ENCODE results near the gene CACNA1F. TPM values are rescaled to one million over a fixed set of nuclear protein-coding genes. Genes with fewer than 3 reads are reported as not detected.

CACNA1F gene
- total RNA-seq, 2 experiments from 2014 or later = 0.12 to 0.33 TPM

- CTCF ChIA-PET = no interaction called here
- peaks cover 6% of the 10 kb centered on the region for H3K36me3 Mint-ChIP-seq (ENCODE audit: low read depth)
- no peak overlapping the region for H3K4me3 Mint-ChIP-seq
- no peak overlapping the region for H3K27ac Mint-ChIP-seq
- DNase-seq = no peak
- POLR2A ChIA-PET = no interaction called here
- no peaks in the 10 kb centered on the region for H3K27me3 Mint-ChIP-seq
- H3K9me3 Mint-ChIP-seq = no peaks in the 10 kb centered on the region
- H3K4me1 Mint-ChIP-seq = peaks cover 46% of the 10 kb centered on the region
These were observed 881 bp upstream of the CACNA1F start for GRCh38 chrX:49233887-49234555.

- no peak overlapping the region for H3K4me3 Mint-ChIP-seq
- H3K36me3 Mint-ChIP-seq (ENCODE audit: low read depth) = peaks cover 6% of the 10 kb centered on the region
- peaks cover 46% of the 10 kb centered on the region for H3K4me1 Mint-ChIP-seq
- no peak overlapping the region for H3K27ac Mint-ChIP-seq
- no peak for DNase-seq
- POLR2A ChIA-PET = no interaction called here
- no peaks in the 10 kb centered on the region for H3K9me3 Mint-ChIP-seq
- CTCF ChIA-PET = no interaction called here
- no peaks in the 10 kb centered on the region for H3K27me3 Mint-ChIP-seq
These were observed 615 bp downstream of the CACNA1F start for GRCh38 chrX:49232525-49232924.

- Mint-ChIP-seq H3K9me3 (no peaks in the 10 kb centered on the region), H3K36me3 (ENCODE audit: low read depth) (no peaks in the 10 kb centered on the region), H3K27ac (peak overlapping the region; percentile 90), H3K4me1 (peaks cover 35% of the 10 kb centered on the region), H3K4me3 (no peak overlapping the region), H3K27me3 (no peaks in the 10 kb centered on the region)
- POLR2A ChIA-PET = no interaction called here
- no peak for DNase-seq
- CTCF ChIA-PET = no interaction called here
These were observed 1.7 kb downstream of the CACNA1F start for GRCh38 chrX:49231333-49232000.

- peak overlapping the region; percentile 65 for H3K4me3 Mint-ChIP-seq
- POLR2A ChIA-PET = no interaction called here
- peak; percentile 61 for DNase-seq
- H3K36me3 Mint-ChIP-seq (ENCODE audit: low read depth) = no peaks in the 10 kb centered on the region
- H3K4me1 Mint-ChIP-seq = peaks cover 31% of the 10 kb centered on the region
- H3K9me3 Mint-ChIP-seq = no peaks in the 10 kb centered on the region
- peak overlapping the region; percentile 90 for H3K27ac Mint-ChIP-seq
- no peaks in the 10 kb centered on the region for H3K27me3 Mint-ChIP-seq
- CTCF ChIA-PET = interaction anchor here (2.3 kb wide), 1 partner anchor 11 kb away, joined by 7 read pairs; no protein-coding TSS in a partner anchor
These were observed 2.5 kb downstream of the CACNA1F start for GRCh38 chrX:49230500-49231232.

GRCh38 chrX:49228185-49228584, 5.0 kb downstream of the CACNA1F start:
- ChIA-PET POLR2A (no interaction called here), CTCF (interaction anchor here (0.5 to 2.3 kb wide), 3 partner anchors 8 to 689 kb away, joined by 3 to 7 read pairs (median 4); partner anchors contain the start of gene TBC1D25)
- Mint-ChIP-seq H3K27me3 (peaks cover 1% of the 10 kb centered on the region), H3K9me3 (no peaks in the 10 kb centered on the region), H3K36me3 (ENCODE audit: low read depth) (no peaks in the 10 kb centered on the region), H3K27ac (no peak overlapping the region), H3K4me3 (no peak overlapping the region), H3K4me1 (peaks cover 27% of the 10 kb centered on the region)
- no peak for DNase-seq

- Mint-ChIP-seq H3K36me3 (ENCODE audit: low read depth) (no peaks in the 10 kb centered on the region), H3K4me1 (peaks cover 26% of the 10 kb centered on the region), H3K27me3 (peaks cover 1% of the 10 kb centered on the region), H3K4me3 (no peak overlapping the region), H3K27ac (no peak overlapping the region), H3K9me3 (no peaks in the 10 kb centered on the region)
- ChIA-PET CTCF (interaction anchor here (0.5 to 2.2 kb wide), 2 partner anchors 23 to 688 kb away, joined by 3 to 4 read pairs; partner anchors contain the start of gene TBC1D25), POLR2A (no interaction called here)
- DNase-seq = no peak
These were observed 5.4 kb downstream of the CACNA1F start for GRCh38 chrX:49227726-49228125.

GRCh38 chrX:49226946-49227345, 6.2 kb downstream of the CACNA1F start:
- DNase-seq = no peak
- Mint-ChIP-seq H3K36me3 (ENCODE audit: low read depth) (no peaks in the 10 kb centered on the region), H3K4me3 (no peak overlapping the region), H3K9me3 (no peaks in the 10 kb centered on the region), H3K27ac (no peak overlapping the region), H3K4me1 (peaks cover 20% of the 10 kb centered on the region), H3K27me3 (peaks cover 1% of the 10 kb centered on the region)
- ChIA-PET CTCF (no interaction called here), POLR2A (no interaction called here)

- Mint-ChIP-seq H3K27me3 (peaks cover 1% of the 10 kb centered on the region), H3K9me3 (no peaks in the 10 kb centered on the region), H3K27ac (no peak overlapping the region), H3K4me1 (peaks cover 10% of the 10 kb centered on the region), H3K4me3 (no peak overlapping the region), H3K36me3 (ENCODE audit: low read depth) (no peaks in the 10 kb centered on the region)
- ChIA-PET POLR2A (no interaction called here), CTCF (no interaction called here)
- DNase-seq = no peak
These were observed 7.3 kb downstream of the CACNA1F start for GRCh38 chrX:49225858-49226257.

- H3K27ac Mint-ChIP-seq = no peak overlapping the region
- peaks cover 1% of the 10 kb centered on the region for H3K27me3 Mint-ChIP-seq
- CTCF ChIA-PET = interaction anchor here (0.6 kb wide), 1 partner anchor 14 kb away, joined by 3 read pairs; no protein-coding TSS in a partner anchor
- peaks cover 3% of the 10 kb centered on the region for H3K4me1 Mint-ChIP-seq
- no peak overlapping the region for H3K4me3 Mint-ChIP-seq
- no peaks in the 10 kb centered on the region for H3K9me3 Mint-ChIP-seq
- H3K36me3 Mint-ChIP-seq (ENCODE audit: low read depth) = no peaks in the 10 kb centered on the region
- no peak for DNase-seq
- POLR2A ChIA-PET = no interaction called here
These were observed 11.3 kb downstream of the CACNA1F start for GRCh38 chrX:49221868-49222267.

- CTCF ChIA-PET = interaction anchor here (0.7 to 2.0 kb wide), 2 partner anchors 9 to 758 kb away, joined by 3 to 7 read pairs; no protein-coding TSS in a partner anchor
- Mint-ChIP-seq H3K9me3 (no peaks in the 10 kb centered on the region), H3K4me1 (peaks cover 3% of the 10 kb centered on the region), H3K27ac (no peak overlapping the region), H3K4me3 (no peak overlapping the region), H3K36me3 (ENCODE audit: low read depth) (no peaks in the 10 kb centered on the region), H3K27me3 (peaks cover 1% of the 10 kb centered on the region)
- POLR2A ChIA-PET = interaction anchor here (0.6 kb wide), 1 partner anchor 260 kb away, joined by 3 read pairs; no protein-coding TSS in a partner anchor
- DNase-seq = no peak
These were observed 13.0 kb downstream of the CACNA1F start for GRCh38 chrX:49220100-49220499.

- Mint-ChIP-seq H3K27me3 (no peaks in the 10 kb centered on the region), H3K27ac (no peak overlapping the region), H3K36me3 (ENCODE audit: low read depth) (no peaks in the 10 kb centered on the region), H3K4me3 (no peak overlapping the region), H3K9me3 (no peaks in the 10 kb centered on the region), H3K4me1 (peaks cover 3% of the 10 kb centered on the region)
- POLR2A ChIA-PET = no interaction called here
- CTCF ChIA-PET = no interaction called here
- DNase-seq = no peak
These were observed 18.1 kb downstream of the CACNA1F start for GRCh38 chrX:49214996-49215526.

GRCh38 chrX:49214416-49214815, 18.7 kb downstream of the CACNA1F start:
- H3K27ac Mint-ChIP-seq = no peak overlapping the region
- H3K9me3 Mint-ChIP-seq = no peaks in the 10 kb centered on the region
- ChIA-PET POLR2A (no interaction called here), CTCF (no interaction called here)
- H3K4me3 Mint-ChIP-seq = no peak overlapping the region
- no peak for DNase-seq
- no peaks in the 10 kb centered on the region for H3K4me1 Mint-ChIP-seq
- no peaks in the 10 kb centered on the region for H3K36me3 Mint-ChIP-seq (ENCODE audit: low read depth)
- no peaks in the 10 kb centered on the region for H3K27me3 Mint-ChIP-seq

GRCh38 chrX:49212861-49213260, 20.3 kb downstream of the CACNA1F start:
- Mint-ChIP-seq H3K9me3 (no peaks in the 10 kb centered on the region), H3K36me3 (ENCODE audit: low read depth) (no peaks in the 10 kb centered on the region), H3K4me3 (no peak overlapping the region), H3K27me3 (no peaks in the 10 kb centered on the region), H3K4me1 (no peaks in the 10 kb centered on the region), H3K27ac (no peak overlapping the region)
- ChIA-PET CTCF (no interaction called here), POLR2A (no interaction called here)
- no peak for DNase-seq

All from activated CD4-positive, alpha-beta T cell treated with anti-CD3 and anti-CD28 coated beads, Interleukin-2, amount 10 ng/mL, durations not matched to agents 7 days and 5 days (primary cell).